Parathyroid adenoma (tissue), 2 donors: Measurements from ENCODE around the gene SLC2A5.
A peak's percentile ranks its signal among the peaks of the same experiment; 100 is the strongest.
"Not testable (repeated sequence)": the region's sequence is repeated elsewhere in the genome, so short reads cannot be mapped to it uniquely, and the experiment has no call there.

Experiments used
- H2AFZ ChIP-seq: fragments of 300-600 bp; sonication (generic); one replicate; pipeline ENCODE4 v1.7.0; 2017; ENCODE audit warnings: antibody characterized with exemption, mild to moderate bottlenecking
- H3K27ac ChIP-seq: fragments of 300-600 bp; sonication (generic); one replicate; pipeline ENCODE4 v1.7.0; 2017
- H3K27me3 ChIP-seq: fragments of 300-600 bp; sonication (generic); one replicate; pipeline ENCODE4 v1.7.0; 2017; ENCODE audit warnings: low read length; ENCODE audit not compliant: control insufficient read depth, insufficient read depth
- H3K36me3 ChIP-seq: fragments of 300-600 bp; sonication (generic); one replicate; pipeline ENCODE4 v1.7.0; 2017; ENCODE audit warnings: low read length; ENCODE audit not compliant: control insufficient read depth, insufficient read depth
- H3K4me1 ChIP-seq: fragments of 300-600 bp; sonication (generic); one replicate; pipeline ENCODE4 v1.7.0; 2017; ENCODE audit warnings: control low read depth
- H3K4me2 ChIP-seq: fragments of 300-600 bp; sonication (generic); one replicate; pipeline ENCODE4 v1.7.0; 2017; ENCODE audit warnings: low read length
- H3K4me3 ChIP-seq: fragments of 300-600 bp; sonication (generic); one replicate; pipeline ENCODE4 v1.7.0; 2017; ENCODE audit warnings: low read depth, low read length
- H3K79me2 ChIP-seq: fragments of 300-600 bp; sonication (generic); one replicate; pipeline ENCODE4 v1.7.0; 2017; ENCODE audit warnings: control low read depth
- H3K9ac ChIP-seq: fragments of 300-600 bp; sonication (generic); one replicate; pipeline ENCODE4 v1.7.0; 2017; ENCODE audit warnings: mild to moderate bottlenecking
- H3K9me3 ChIP-seq: fragments of 300-600 bp; sonication (generic); one replicate; pipeline ENCODE4 v1.7.0; 2017; ENCODE audit warnings: low read length; ENCODE audit not compliant: control insufficient read depth
- CTCF ChIP-seq: fragments of 300-600 bp; sonication (generic); IDR thresholded peaks from one replicate; pipeline ENCODE4 v1.7.0; 2017; ENCODE audit warnings: antibody characterized with exemption, mild to moderate bottlenecking
- donor health status: primary hyperparathyroidism.

The SLC2A5 gene

DNA sequence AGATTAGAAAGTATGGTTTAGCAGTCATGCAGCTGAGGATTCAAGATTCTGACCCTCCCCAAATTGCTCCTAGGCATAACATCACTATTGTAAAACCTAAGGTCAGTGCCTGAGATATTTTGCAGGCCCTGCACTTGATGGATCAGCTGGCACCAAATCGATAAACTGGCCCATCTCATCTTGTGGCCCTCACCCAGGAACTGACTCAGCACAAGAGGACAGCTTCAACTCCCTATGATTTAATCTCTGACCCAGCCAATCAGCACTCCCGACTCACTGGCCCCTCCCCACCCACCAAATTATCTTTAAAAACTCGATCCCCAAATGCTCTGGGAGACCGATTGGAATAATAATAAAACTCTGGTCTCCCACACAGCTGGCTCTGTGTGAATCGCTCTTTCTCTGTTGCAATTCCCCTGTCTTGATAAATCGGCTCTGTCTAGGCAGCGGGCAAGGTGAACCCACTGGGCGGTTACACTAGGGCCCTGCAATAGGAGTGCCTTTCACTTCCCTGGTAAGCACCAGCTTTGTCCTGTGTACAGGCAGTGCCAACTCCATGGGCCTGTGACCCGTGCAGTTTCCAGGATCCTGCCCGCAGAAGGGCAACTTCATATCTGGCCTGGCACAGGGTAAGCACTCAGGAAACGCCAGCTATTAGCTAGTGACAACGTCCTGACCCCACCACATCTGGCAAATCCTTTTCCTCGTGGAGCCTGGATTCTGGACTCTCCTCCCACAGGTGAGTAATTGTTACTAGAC is 28.7 kb upstream of the SLC2A5 start:
- TF ChIP-seq CTCF = no peak
- Histone ChIP-seq H3K27me3 (no peaks in the 10 kb centered on the region), H3K79me2 (no peaks in the 10 kb centered on the region), H3K9me3 (no peaks in the 10 kb centered on the region), H3K36me3 (no peaks in the 10 kb centered on the region), H3K4me3 (no peak overlapping the region), H3K4me2 (no peak overlapping the region), H2AFZ (no peak overlapping the region), H3K4me1 (peaks cover 12% of the 10 kb centered on the region), H3K9ac (no peak overlapping the region), H3K27ac (peak overlapping the region; percentile 85)

DNA sequence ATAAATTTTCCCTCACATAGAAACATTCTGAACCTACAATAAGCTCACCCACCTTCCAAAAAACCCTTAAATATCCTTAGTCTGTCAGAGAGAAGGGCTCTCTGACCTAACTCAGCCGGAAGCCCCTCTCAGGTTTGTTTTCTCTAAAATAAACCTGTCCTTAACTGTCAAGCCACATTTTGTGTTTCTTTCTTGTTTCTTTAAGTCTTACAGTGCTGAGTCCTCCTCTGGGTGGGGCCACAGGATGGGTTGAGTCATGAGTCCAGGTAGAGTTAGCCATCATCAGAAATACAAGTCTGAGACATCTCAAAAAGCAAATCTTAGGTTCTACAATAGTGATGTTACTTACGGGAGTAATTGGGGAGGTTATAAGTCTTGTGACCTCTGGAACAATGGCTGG is 26.4 kb upstream of the SLC2A5 start:
- Histone ChIP-seq H3K4me1 (peaks cover 14% of the 10 kb centered on the region), H3K79me2 (no peaks in the 10 kb centered on the region), H3K36me3 (no peaks in the 10 kb centered on the region), H3K27me3 (no peaks in the 10 kb centered on the region), H3K4me3 (no peak overlapping the region), H3K9me3 (no peaks in the 10 kb centered on the region), H3K9ac (no peak overlapping the region), H2AFZ (no peak overlapping the region), H3K4me2 (no peak overlapping the region), H3K27ac (no peak overlapping the region)
- no peak for TF ChIP-seq CTCF

GRCh38 chr1:9093996-9094595 is 24.7 kb upstream of the SLC2A5 start:
- H3K27ac ChIP-seq, H3K27me3 ChIP-seq, H3K4me1 ChIP-seq, H2AFZ ChIP-seq, H3K9me3 ChIP-seq, H3K4me3 ChIP-seq, H3K9ac ChIP-seq, H3K36me3 ChIP-seq, H3K79me2 ChIP-seq, H3K4me2 ChIP-seq: not testable (repeated sequence)

DNA sequence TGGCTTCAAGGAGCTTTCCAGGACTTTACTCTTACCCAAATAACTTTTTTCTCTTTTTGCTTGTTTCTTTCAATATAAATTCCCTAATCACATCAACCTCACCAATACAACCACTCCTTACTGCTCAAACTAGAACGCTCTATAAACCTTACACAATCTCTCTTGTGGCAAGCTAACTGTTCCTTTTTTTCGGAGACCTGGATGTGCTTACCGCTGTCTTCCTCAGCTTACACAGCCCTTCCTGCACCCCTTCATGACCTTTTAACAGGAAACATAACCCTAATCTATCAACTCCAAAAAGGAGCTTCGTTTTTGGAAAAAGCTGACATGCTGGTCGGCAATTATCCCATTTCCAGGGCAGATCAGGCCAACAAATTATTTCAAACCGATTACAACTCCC is 24.1 kb upstream of the SLC2A5 start:
- Histone ChIP-seq H2AFZ (no peak overlapping the region), H3K4me3 (no peak overlapping the region), H3K27me3 (no peaks in the 10 kb centered on the region), H3K27ac (no peak overlapping the region), H3K9me3 (no peaks in the 10 kb centered on the region), H3K4me2 (no peak overlapping the region), H3K79me2 (no peaks in the 10 kb centered on the region), H3K36me3 (no peaks in the 10 kb centered on the region), H3K4me1 (peaks cover 7% of the 10 kb centered on the region), H3K9ac (no peak overlapping the region)
- TF ChIP-seq CTCF = no peak

- no peak for TF ChIP-seq CTCF
- H3K36me3 ChIP-seq = no peaks in the 10 kb centered on the region
- no peaks in the 10 kb centered on the region for H3K9me3 ChIP-seq
- H3K9ac ChIP-seq = no peak overlapping the region
- H3K27me3 ChIP-seq = no peaks in the 10 kb centered on the region
- H3K4me1 ChIP-seq = peaks cover 7% of the 10 kb centered on the region
- H3K4me2 ChIP-seq = no peak overlapping the region
- no peaks in the 10 kb centered on the region for H3K79me2 ChIP-seq
- H3K27ac ChIP-seq = no peak overlapping the region
- no peak overlapping the region for H3K4me3 ChIP-seq
- no peak overlapping the region for H2AFZ ChIP-seq
Measured at GRCh38 chr1:9093091-9093490, 23.7 kb upstream of the SLC2A5 start.
